Smooth muscle cell (in vitro differentiated cells): ENCODE data around the gene TTC14. TPM values are rescaled to one million over a fixed set of nuclear protein-coding genes. Genes with fewer than 3 reads are reported as not detected.

Source experiments
- DNase-seq: peaks from one replicate; lab custom pipeline; 2025; ENCODE audit not compliant: unreplicated experiment; lab: John Stamatoyannopoulos, UW
- H2AFZ ChIP-seq: fragments of 200-600 bp; sonication (generic); 2 replicates; pipeline ENCODE4 v1.6.0; 2016; ENCODE audit warnings: antibody characterized with exemption, low read depth, mild to moderate bottlenecking
- H3F3A ChIP-seq: fragments of 200-600 bp; sonication (generic); 2 replicates; pipeline ENCODE4 v1.6.0; 2017; ENCODE audit warnings: antibody characterized with exemption, low read depth
- H3K27ac ChIP-seq: fragments of 200-600 bp; sonication (generic); 2 replicates; pipeline ENCODE4 v1.5.1; 2016; ENCODE audit warnings: low read depth, mild to moderate bottlenecking
- H3K27me3 ChIP-seq: fragments of 200-600 bp; sonication (generic); 2 replicates; pipeline ENCODE4 v1.6.1; 2016; ENCODE audit warnings: low read depth, mild to moderate bottlenecking
- H3K36me3 ChIP-seq: fragments of 200-600 bp; sonication (generic); 2 replicates; pipeline ENCODE4 v1.5.1; 2016; ENCODE audit warnings: low read depth
- H3K4me1 ChIP-seq: fragments of 200-600 bp; sonication (generic); 2 replicates; pipeline ENCODE4 v1.5.1; 2016; ENCODE audit warnings: low read depth
- H3K4me2 ChIP-seq: fragments of 200-600 bp; sonication (generic); 2 replicates; pipeline ENCODE4 v1.6.0; 2016; ENCODE audit warnings: mild to moderate bottlenecking
- H3K4me3 ChIP-seq: fragments of 200-600 bp; sonication (generic); 2 replicates; pipeline ENCODE4 v1.5.1; 2016; ENCODE audit warnings: mild to moderate bottlenecking
- H3K79me2 ChIP-seq: fragments of 200-600 bp; sonication (generic); 2 replicates; pipeline ENCODE4 v1.6.0; 2016; ENCODE audit warnings: low read depth, mild to moderate bottlenecking
- H3K9ac ChIP-seq: fragments of 200-600 bp; sonication (generic); 2 replicates; pipeline ENCODE4 v1.6.0; 2016; ENCODE audit warnings: low read depth
- H3K9me3 ChIP-seq: fragments of 200-600 bp; sonication (generic); replicated peaks from 2 replicates; pipeline ENCODE4 v1.5.1; 2016; ENCODE audit warnings: low read depth
- H4K20me1 ChIP-seq: fragments of 200-600 bp; sonication (generic); 2 replicates; pipeline ENCODE4 v1.6.0; 2016; ENCODE audit warnings: low read depth
- CTCF ChIP-seq: fragments of 200-600 bp; sonication (generic); IDR thresholded peaks from 2 replicates; pipeline ENCODE4 v1.5.1; 2017; ENCODE audit warnings: borderline replicate concordance, mild to moderate bottlenecking, antibody characterized with exemption; ENCODE audit not compliant: insufficient read depth, poor library complexity, severe bottlenecking
- WGBS: methylation state at CpG from one replicate; pipeline ENCODE4 v1.1.7; 2016; ENCODE audit warnings: low lambda C conversion rate; 5-methylcytosine and 5-hydroxymethylcytosine counted together
- polyA plus RNA-seq: library from polyadenylated mRNA; unstranded; fragments of >200 nt; fragmentation: Nextera tagmentation; extraction: Ambion mirVana; gene quantifications from 2 replicates; pipeline ENCODE4 v1.2.1, GENCODE V29; 2016
- total RNA-seq: library from RNA; depleted of rRNA; stranded (reverse); fragments of >200 nt; gene quantifications from 2 replicates; pipeline ENCODE4 v1.2.3, GENCODE V29; 2014

Gene TTC14
- total and polyA plus RNA-seq, 2 experiments from 2014 or later, result 6.2 to 53.1 TPM

- Histone ChIP-seq H3K4me2 (no peak overlapping the region), H4K20me1 (no peaks in the 10 kb centered on the region), H3K27me3 (no peaks in the 10 kb centered on the region), H2AFZ (no peak overlapping the region), H3K4me3 (no peak overlapping the region), H3K27ac (no peak overlapping the region), H3K79me2 (no peaks in the 10 kb centered on the region), H3F3A (no peaks in the 10 kb centered on the region), H3K36me3 (no peaks in the 10 kb centered on the region), H3K9me3 (no peaks in the 10 kb centered on the region), H3K4me1 (no peaks in the 10 kb centered on the region), H3K9ac (no peak overlapping the region)
- 96% methylated on average over 2 of the region's 2 CpGs for WGBS
- no peak for TF ChIP-seq CTCF
- DNase-seq, result no peak
Observed at GRCh38 chr3:180619723-180620122, 17.8 kb downstream of the TTC14 start.

GRCh38 chr3:180624714-180625113 lies 22.8 kb downstream of the TTC14 start:
- 94% methylated on average over 2 of the region's 2 CpGs for WGBS
- DNase-seq, result no peak
- H3K27ac ChIP-seq, result no peak overlapping the region
- H4K20me1 ChIP-seq, result no peaks in the 10 kb centered on the region
- no peaks in the 10 kb centered on the region for H3K4me1 ChIP-seq
- H3K4me2 ChIP-seq, result no peak overlapping the region
- H3K79me2 ChIP-seq, result no peaks in the 10 kb centered on the region
- no peaks in the 10 kb centered on the region for H3F3A ChIP-seq
- no peak overlapping the region for H3K9ac ChIP-seq
- TF ChIP-seq CTCF, result no peak
- H3K27me3 ChIP-seq, result no peaks in the 10 kb centered on the region
- H3K36me3 ChIP-seq, result no peaks in the 10 kb centered on the region
- H3K4me3 ChIP-seq, result no peak overlapping the region
- no peak overlapping the region for H2AFZ ChIP-seq
- H3K9me3 ChIP-seq, result no peaks in the 10 kb centered on the region

- no peak for TF ChIP-seq CTCF
- no peak overlapping the region for H3K4me3 ChIP-seq
- whole genome bisulfite sequencing, result 64% methylated on average over 2 of the region's 2 CpGs
Observed at GRCh38 chr3:180626844-180627243, 24.9 kb downstream of the TTC14 start.

GRCh38 chr3:180630371-180630770 lies 28.4 kb downstream of the TTC14 start:
- H3K27ac ChIP-seq, result no peak overlapping the region
- H3K4me2 ChIP-seq, result no peak overlapping the region
- no peaks in the 10 kb centered on the region for H3K79me2 ChIP-seq
- no peak overlapping the region for H3K9ac ChIP-seq
- no peaks in the 10 kb centered on the region for H3K9me3 ChIP-seq
- no peaks in the 10 kb centered on the region for H3K4me1 ChIP-seq
- no peaks in the 10 kb centered on the region for H3F3A ChIP-seq
- H3K36me3 ChIP-seq, result no peaks in the 10 kb centered on the region
- no peak overlapping the region for H3K4me3 ChIP-seq
- H4K20me1 ChIP-seq, result no peaks in the 10 kb centered on the region
- H3K27me3 ChIP-seq, result no peaks in the 10 kb centered on the region
- TF ChIP-seq CTCF, result no peak
- no peak for DNase-seq
- H2AFZ ChIP-seq, result no peak overlapping the region

More at GRCh38 chr3:180626844-180627243, 24.9 kb downstream of the TTC14 start:
- H3F3A ChIP-seq, result no peaks in the 10 kb centered on the region
- no peaks in the 10 kb centered on the region for H3K9me3 ChIP-seq
- no peak overlapping the region for H3K9ac ChIP-seq
- H3K27me3 ChIP-seq, result no peaks in the 10 kb centered on the region
- H3K4me1 ChIP-seq, result no peaks in the 10 kb centered on the region
- H3K79me2 ChIP-seq, result no peaks in the 10 kb centered on the region
- H3K36me3 ChIP-seq, result no peaks in the 10 kb centered on the region
- H3K4me2 ChIP-seq, result no peak overlapping the region
- no peak overlapping the region for H3K27ac ChIP-seq
- no peak overlapping the region for H2AFZ ChIP-seq
- H4K20me1 ChIP-seq, result no peaks in the 10 kb centered on the region
- DNase-seq, result no peak
